ENCODE data around the gene HPS4.

HPS4 gene

DNA sequence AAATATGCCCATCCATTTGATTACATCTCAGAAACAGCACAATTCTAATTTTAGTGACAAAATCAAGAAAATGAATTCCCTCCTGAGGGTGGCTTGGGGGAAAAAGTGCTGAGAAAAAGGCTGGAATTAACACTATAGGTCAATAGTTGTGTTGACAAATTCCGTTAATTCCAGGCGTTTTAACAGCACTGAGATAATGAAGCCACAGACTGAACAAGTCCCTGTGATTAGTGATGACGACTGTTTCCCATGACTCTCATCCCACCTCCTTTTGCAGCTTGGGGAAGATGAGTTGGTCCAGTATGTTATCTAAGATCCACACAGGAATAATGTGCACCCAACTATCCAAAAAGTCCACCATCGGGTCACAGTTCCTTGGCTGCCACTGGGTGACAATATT is 12.9 kb upstream of the HPS4 start:
- Histone ChIP-seq H3K36me3 (ENCODE audit: insufficient read depth, insufficient read length, low read length) (peaks cover 72% of the 10 kb centered on the region), H3K9ac (ENCODE audit: insufficient read length, low read depth) (no peak overlapping the region), H3K4me1 (ENCODE audit: insufficient read depth, insufficient read length) (no peaks in the 10 kb centered on the region), H3K9me3 (ENCODE audit: insufficient read depth, low read length) (no peaks in the 10 kb centered on the region), H3K4me3 (ENCODE audit: insufficient read length, low read depth) (no peak overlapping the region), H3K27me3 (ENCODE audit: insufficient read depth, insufficient read length) (no peaks in the 10 kb centered on the region)
- TF ChIP-seq YY1 (IDR thresholded peaks at IDR 0.05; ENCODE audit: insufficient read depth, insufficient read length) (no peak), ZNF274 (IDR thresholded peaks at IDR 0.05; ENCODE audit: low read depth, low read length) (no peak), SUZ12 (IDR thresholded peaks at IDR 0.05; ENCODE audit: extremely low read depth, insufficient read depth, insufficient read length) (no peak)
- DNase-seq (ENCODE audit: low read depth, low spot score): no peak

DNA sequence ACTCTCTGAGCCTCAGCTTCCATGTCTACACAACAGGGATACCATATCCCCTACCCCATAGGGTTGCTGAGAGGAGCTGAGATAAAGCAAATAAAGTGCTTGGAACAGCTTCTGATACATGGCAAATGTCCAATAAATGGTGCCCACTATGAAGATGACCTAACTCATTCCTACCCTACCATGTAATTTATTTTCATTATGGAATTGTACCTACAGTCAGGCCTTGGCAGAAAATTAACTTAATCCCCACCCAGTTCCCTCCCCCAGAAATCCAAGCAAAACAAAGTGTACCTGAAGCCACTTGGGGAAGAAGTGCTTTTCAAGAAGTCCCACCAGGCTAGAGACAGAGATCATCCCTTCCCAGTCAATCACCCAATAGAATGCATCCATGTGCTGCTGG is 10.9 kb upstream of the HPS4 start:
- peaks cover 83% of the 10 kb centered on the region for H3K36me3 ChIP-seq (ENCODE audit: insufficient read depth, insufficient read length, low read length)
- H3K4me3 ChIP-seq (ENCODE audit: insufficient read length, low read depth): no peak overlapping the region
- no peaks in the 10 kb centered on the region for H3K27me3 ChIP-seq (ENCODE audit: insufficient read depth, insufficient read length)
- TF ChIP-seq YY1 (IDR thresholded peaks at IDR 0.05; ENCODE audit: insufficient read depth, insufficient read length) (no peak), ZNF274 (IDR thresholded peaks at IDR 0.05; ENCODE audit: low read depth, low read length) (no peak), SUZ12 (IDR thresholded peaks at IDR 0.05; ENCODE audit: extremely low read depth, insufficient read depth, insufficient read length) (no peak)
- no peak overlapping the region for H3K9ac ChIP-seq (ENCODE audit: insufficient read length, low read depth)
- DNase-seq (ENCODE audit: low read depth, low spot score): no peak
- H3K4me1 ChIP-seq (ENCODE audit: insufficient read depth, insufficient read length): no peaks in the 10 kb centered on the region
- no peaks in the 10 kb centered on the region for H3K9me3 ChIP-seq (ENCODE audit: insufficient read depth, low read length)

DNA sequence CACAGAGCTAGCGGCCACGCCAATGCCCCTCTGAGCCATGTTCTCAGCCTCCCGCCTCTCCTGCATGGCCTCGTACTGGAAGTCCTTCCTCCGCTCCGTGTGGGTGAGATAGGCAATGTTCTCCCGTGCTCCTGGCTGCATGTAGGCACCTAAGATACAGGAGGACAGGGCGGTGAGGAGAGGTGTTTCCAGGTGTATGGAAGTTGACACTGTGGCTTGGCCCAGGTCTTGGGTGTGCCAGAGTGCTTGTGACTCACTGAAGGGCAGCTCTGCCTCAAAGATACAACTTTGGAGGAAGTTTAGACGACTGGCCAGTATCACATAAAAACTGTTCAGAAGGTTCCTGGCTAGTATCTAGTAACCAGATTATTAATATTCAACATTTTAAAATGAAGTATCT is 8.6 kb upstream of the HPS4 start:
- DNase-seq (ENCODE audit: low read depth, low spot score): no peak
- Histone ChIP-seq H3K9me3 (ENCODE audit: insufficient read depth, low read length) (no peaks in the 10 kb centered on the region), H3K4me3 (ENCODE audit: insufficient read length, low read depth) (no peak overlapping the region), H3K9ac (ENCODE audit: insufficient read length, low read depth) (no peak overlapping the region), H3K36me3 (ENCODE audit: insufficient read depth, insufficient read length, low read length) (peaks cover 91% of the 10 kb centered on the region), H3K4me1 (ENCODE audit: insufficient read depth, insufficient read length) (no peaks in the 10 kb centered on the region), H3K27me3 (ENCODE audit: insufficient read depth, insufficient read length) (no peaks in the 10 kb centered on the region)
- no peak for TF ChIP-seq SUZ12 (IDR thresholded peaks at IDR 0.05; ENCODE audit: extremely low read depth, insufficient read depth, insufficient read length)
- no peak for TF ChIP-seq YY1 (IDR thresholded peaks at IDR 0.05; ENCODE audit: insufficient read depth, insufficient read length)
- TF ChIP-seq ZNF274 (IDR thresholded peaks at IDR 0.05; ENCODE audit: low read depth, low read length): no peak

DNA sequence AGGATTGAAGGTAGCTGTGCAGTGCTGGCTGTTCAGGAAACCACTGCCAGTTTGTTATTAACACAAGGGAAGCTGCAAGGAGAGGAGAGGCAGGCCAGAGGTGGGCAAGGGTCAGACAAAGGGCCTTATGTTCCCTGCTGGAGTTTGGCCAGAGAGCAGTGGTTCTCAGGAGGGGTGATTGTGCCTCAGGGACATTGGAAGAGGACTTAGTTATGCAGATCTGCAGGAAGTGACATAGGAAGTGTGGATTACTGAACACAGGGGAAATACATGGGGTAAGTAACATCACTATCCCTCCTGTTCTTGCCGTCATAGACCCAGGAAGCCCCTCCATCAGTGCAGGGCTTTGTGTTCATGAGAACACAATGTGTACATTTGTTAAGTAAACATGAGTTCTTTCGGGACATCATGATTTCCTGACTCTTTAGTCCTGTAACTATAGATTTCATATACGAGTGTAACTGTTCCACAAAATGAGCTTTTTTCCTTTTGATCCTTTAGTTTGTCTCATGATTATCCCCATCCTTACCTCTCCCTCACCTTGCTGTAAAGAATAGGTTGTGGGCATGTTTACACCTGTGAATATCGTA is 6.0 kb upstream of the HPS4 start:
- Histone ChIP-seq H3K4me3 (ENCODE audit: insufficient read length, low read depth) (no peak overlapping the region), H3K4me1 (ENCODE audit: insufficient read depth, insufficient read length) (no peaks in the 10 kb centered on the region), H3K9me3 (ENCODE audit: insufficient read depth, low read length) (no peaks in the 10 kb centered on the region), H3K27me3 (ENCODE audit: insufficient read depth, insufficient read length) (no peaks in the 10 kb centered on the region), H3K36me3 (ENCODE audit: insufficient read depth, insufficient read length, low read length) (peaks cover 83% of the 10 kb centered on the region), H3K9ac (ENCODE audit: insufficient read length, low read depth) (no peak overlapping the region)
- TF ChIP-seq YY1 (IDR thresholded peaks at IDR 0.05; ENCODE audit: insufficient read depth, insufficient read length) (no peak), SUZ12 (IDR thresholded peaks at IDR 0.05; ENCODE audit: extremely low read depth, insufficient read depth, insufficient read length) (no peak), ZNF274 (IDR thresholded peaks at IDR 0.05; ENCODE audit: low read depth, low read length) (no peak)
- DNase-seq (ENCODE audit: low read depth, low spot score): no peak

DNA sequence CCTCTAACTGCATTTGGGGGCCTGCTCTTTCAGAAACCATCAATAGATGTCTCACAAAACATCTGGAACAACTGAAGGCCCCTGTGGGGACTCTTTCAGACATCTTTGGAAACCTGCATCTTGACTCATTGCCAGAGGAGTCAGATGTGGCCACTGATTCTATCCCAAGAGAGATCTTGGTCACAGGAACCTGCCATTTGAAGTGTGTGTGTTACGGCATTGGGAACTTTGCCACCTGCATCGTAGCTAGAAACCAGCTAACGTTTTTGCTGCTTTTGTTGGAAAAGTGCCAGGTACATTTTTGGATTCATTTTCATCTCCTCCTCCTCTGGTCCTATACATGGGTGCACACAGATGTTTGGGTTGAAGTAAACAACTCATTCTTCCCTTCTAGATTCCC is 4.4 kb upstream of the HPS4 start:
- Histone ChIP-seq H3K27me3 (ENCODE audit: insufficient read depth, insufficient read length) (no peaks in the 10 kb centered on the region), H3K4me3 (ENCODE audit: insufficient read length, low read depth) (no peak overlapping the region), H3K9ac (ENCODE audit: insufficient read length, low read depth) (no peak overlapping the region), H3K36me3 (ENCODE audit: insufficient read depth, insufficient read length, low read length) (peaks cover 68% of the 10 kb centered on the region), H3K4me1 (ENCODE audit: insufficient read depth, insufficient read length) (no peaks in the 10 kb centered on the region), H3K9me3 (ENCODE audit: insufficient read depth, low read length) (no peaks in the 10 kb centered on the region)
- TF ChIP-seq SUZ12 (IDR thresholded peaks at IDR 0.05; ENCODE audit: extremely low read depth, insufficient read depth, insufficient read length) (no peak), ZNF274 (IDR thresholded peaks at IDR 0.05; ENCODE audit: low read depth, low read length) (no peak), YY1 (IDR thresholded peaks at IDR 0.05; ENCODE audit: insufficient read depth, insufficient read length) (no peak)
- no peak for DNase-seq (ENCODE audit: low read depth, low spot score)

DNA sequence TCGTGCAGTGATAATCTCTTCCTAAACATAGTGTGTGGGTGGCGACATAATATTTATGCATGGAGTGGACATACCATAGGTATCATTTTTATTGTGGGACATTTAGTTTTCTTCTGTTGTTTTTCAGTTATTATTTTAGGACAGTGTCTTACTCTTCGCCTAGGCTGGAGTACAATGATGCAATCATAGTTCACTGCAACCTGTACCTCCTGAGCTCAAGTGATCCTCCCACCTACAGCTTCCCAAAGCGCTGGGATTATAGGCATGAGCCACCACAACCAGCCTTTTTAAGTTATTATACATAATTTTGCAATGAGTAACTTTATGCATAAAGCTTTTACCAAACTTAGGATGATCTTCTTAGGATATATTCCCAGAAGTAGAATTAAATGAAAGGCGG is 2.8 kb upstream of the HPS4 start:
- H3K27me3 ChIP-seq (ENCODE audit: insufficient read depth, insufficient read length): no peaks in the 10 kb centered on the region
- H3K4me1 ChIP-seq (ENCODE audit: insufficient read depth, insufficient read length): no peaks in the 10 kb centered on the region
- H3K36me3 ChIP-seq (ENCODE audit: insufficient read depth, insufficient read length, low read length): peaks cover 64% of the 10 kb centered on the region
- no peak for TF ChIP-seq ZNF274 (IDR thresholded peaks at IDR 0.05; ENCODE audit: low read depth, low read length)
- TF ChIP-seq SUZ12 (IDR thresholded peaks at IDR 0.05; ENCODE audit: extremely low read depth, insufficient read depth, insufficient read length): no peak
- no peak overlapping the region for H3K9ac ChIP-seq (ENCODE audit: insufficient read length, low read depth)
- H3K9me3 ChIP-seq (ENCODE audit: insufficient read depth, low read length): no peaks in the 10 kb centered on the region
- H3K4me3 ChIP-seq (ENCODE audit: insufficient read length, low read depth): no peak overlapping the region
- no peak for DNase-seq (ENCODE audit: low read depth, low spot score)

DNA sequence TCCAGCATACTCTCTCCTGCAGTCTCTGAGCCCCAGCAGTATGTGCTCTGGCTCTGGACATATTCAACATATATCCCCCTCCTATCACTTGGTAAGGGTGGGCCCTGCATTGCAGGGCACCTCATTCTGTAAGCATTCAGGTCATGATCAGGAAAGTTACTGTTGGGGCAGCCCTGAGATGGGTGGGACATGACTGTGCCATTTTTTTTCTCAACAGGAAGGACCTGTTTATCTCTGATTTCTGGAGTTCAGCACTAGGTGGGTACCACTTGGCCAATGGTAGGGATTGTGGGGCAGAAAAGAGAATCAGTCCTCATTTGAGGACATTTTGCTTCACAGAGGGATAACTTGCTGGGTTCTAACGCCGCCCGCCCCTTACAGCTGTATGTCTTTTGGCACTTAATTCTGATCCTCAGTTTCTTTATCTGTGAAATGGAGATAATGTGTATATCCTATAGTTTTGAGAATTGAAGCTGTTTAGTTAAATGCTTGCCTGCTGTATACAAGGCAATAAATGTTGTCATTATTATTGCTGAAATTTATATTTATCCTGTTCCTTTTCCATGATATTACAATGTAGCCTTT is 2.3 kb upstream of the HPS4 start:
- Histone ChIP-seq H3K9me3 (ENCODE audit: insufficient read depth, low read length) (no peaks in the 10 kb centered on the region), H3K27me3 (ENCODE audit: insufficient read depth, insufficient read length) (no peaks in the 10 kb centered on the region), H3K36me3 (ENCODE audit: insufficient read depth, insufficient read length, low read length) (peaks cover 64% of the 10 kb centered on the region), H3K9ac (ENCODE audit: insufficient read length, low read depth) (no peak overlapping the region), H3K4me1 (ENCODE audit: insufficient read depth, insufficient read length) (no peaks in the 10 kb centered on the region), H3K4me3 (ENCODE audit: insufficient read length, low read depth) (no peak overlapping the region)
- no peak for DNase-seq (ENCODE audit: low read depth, low spot score)
- TF ChIP-seq SUZ12 (IDR thresholded peaks at IDR 0.05; ENCODE audit: extremely low read depth, insufficient read depth, insufficient read length) (no peak), YY1 (IDR thresholded peaks at IDR 0.05; ENCODE audit: insufficient read depth, insufficient read length) (no peak), ZNF274 (IDR thresholded peaks at IDR 0.05; ENCODE audit: low read depth, low read length) (no peak)
